Nephron (organoid): ENCODE measurements around the gene RHPN2.
"Not testable (repeated sequence)": the region's sequence is repeated elsewhere in the genome, so short reads cannot be mapped to it uniquely, and the experiment has no call there.

Experiments
- H3K27ac Mint-ChIP-seq, 3 experiments: 2 replicates each; pipeline ENCODE4 v1.8.0; 2020; ENCODE audit warnings: mixed read lengths in 3 of 3, mild to moderate bottlenecking in 2 of 3, moderate library complexity in 1 of 3
- H3K27me3 Mint-ChIP-seq: 2 replicates; pipeline ENCODE4 v1.8.0; 2021; ENCODE audit warnings: low read depth, mild to moderate bottlenecking, moderate library complexity, mixed read lengths
- H3K36me3 Mint-ChIP-seq: 2 replicates; pipeline ENCODE4 v1.8.0; 2020; ENCODE audit warnings: low read depth, mixed read lengths
- H3K4me1 Mint-ChIP-seq: 2 replicates; pipeline ENCODE4 v1.8.0; 2020; ENCODE audit warnings: mixed read lengths
- H3K4me3 Mint-ChIP-seq, 3 experiments: 2 replicates each; pipeline ENCODE4 v1.8.0; 2020; ENCODE audit warnings: mild to moderate bottlenecking in 3 of 3, mixed read lengths in 3 of 3, moderate library complexity in 2 of 3
- H3K9me3 Mint-ChIP-seq: 2 replicates; pipeline ENCODE4 v1.8.0; 2020; ENCODE audit warnings: mixed read lengths
- TF ChIP-seq, protein P1 (sequence below), 3 experiments: fragments of 200-600 bp; sonication (generic); IDR thresholded peaks; one replicate each; pipeline ENCODE4 v1.5.0; 2021; ENCODE audit warnings: antibody characterized with exemption in 3 of 3; ENCODE audit not compliant: unreplicated experiment in 3 of 3

Gene RHPN2

DNA sequence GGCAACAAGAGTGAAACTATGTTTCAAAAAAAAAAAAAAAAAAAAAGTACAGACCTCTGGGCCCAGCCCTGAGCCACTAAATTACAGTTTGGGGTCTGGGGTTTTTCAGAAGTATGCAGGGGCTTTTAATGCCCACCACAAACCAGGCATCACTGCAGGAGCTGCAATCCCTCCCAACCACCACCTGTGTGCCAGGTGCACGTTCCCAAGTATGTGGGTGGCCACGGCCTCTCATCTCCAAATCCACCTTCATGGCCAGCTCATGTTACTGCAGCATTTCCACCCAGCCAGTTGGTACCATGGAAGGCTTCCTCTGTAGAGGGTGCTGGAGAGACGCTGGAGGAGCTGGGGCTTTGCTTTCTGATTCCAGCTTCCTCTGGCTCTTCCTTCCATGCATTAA is 119.4 kb downstream of the RHPN2 start:
- H3K27ac Mint-ChIP-seq = no peak overlapping the region
- TF ChIP-seq, protein P1, sequence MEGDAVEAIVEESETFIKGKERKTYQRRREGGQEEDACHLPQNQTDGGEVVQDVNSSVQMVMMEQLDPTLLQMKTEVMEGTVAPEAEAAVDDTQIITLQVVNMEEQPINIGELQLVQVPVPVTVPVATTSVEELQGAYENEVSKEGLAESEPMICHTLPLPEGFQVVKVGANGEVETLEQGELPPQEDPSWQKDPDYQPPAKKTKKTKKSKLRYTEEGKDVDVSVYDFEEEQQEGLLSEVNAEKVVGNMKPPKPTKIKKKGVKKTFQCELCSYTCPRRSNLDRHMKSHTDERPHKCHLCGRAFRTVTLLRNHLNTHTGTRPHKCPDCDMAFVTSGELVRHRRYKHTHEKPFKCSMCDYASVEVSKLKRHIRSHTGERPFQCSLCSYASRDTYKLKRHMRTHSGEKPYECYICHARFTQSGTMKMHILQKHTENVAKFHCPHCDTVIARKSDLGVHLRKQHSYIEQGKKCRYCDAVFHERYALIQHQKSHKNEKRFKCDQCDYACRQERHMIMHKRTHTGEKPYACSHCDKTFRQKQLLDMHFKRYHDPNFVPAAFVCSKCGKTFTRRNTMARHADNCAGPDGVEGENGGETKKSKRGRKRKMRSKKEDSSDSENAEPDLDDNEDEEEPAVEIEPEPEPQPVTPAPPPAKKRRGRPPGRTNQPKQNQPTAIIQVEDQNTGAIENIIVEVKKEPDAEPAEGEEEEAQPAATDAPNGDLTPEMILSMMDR (IDR thresholded peaks at IDR 0.05; ENCODE audit: unreplicated experiment in 3 of 3) = no peak
- H3K4me3 Mint-ChIP-seq = no peak overlapping the region
- H3K36me3 Mint-ChIP-seq = peaks cover 68% of the 10 kb centered on the region
- peaks cover 3% of the 10 kb centered on the region for H3K27me3 Mint-ChIP-seq
- H3K9me3 Mint-ChIP-seq = no peaks in the 10 kb centered on the region
- H3K4me1 Mint-ChIP-seq = no peaks in the 10 kb centered on the region

DNA sequence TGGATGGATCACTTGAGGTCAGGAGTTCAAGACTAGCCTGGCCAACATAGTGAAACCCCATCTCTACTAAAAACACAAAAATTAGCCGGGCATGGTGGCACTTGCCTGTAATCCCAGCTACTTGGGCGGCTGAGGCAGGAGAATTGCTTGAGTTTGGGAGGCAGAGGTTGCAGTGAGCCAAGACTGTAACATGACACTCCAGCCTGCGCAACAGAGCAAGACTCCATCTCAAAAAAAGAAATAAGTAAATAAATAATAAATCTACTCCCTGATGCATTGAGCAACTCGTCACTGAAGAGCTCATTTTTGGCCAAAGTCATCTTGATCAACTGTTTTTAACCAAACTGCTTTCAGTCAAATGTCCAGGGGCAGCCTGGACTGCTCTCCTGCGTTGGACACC is 123.4 kb downstream of the RHPN2 start:
- not testable (repeated sequence) for H3K9me3 Mint-ChIP-seq, H3K27me3 Mint-ChIP-seq, H3K4me3 Mint-ChIP-seq, H3K27ac Mint-ChIP-seq, H3K4me1 Mint-ChIP-seq
- H3K36me3 Mint-ChIP-seq = peaks cover 56% of the 10 kb centered on the region

DNA sequence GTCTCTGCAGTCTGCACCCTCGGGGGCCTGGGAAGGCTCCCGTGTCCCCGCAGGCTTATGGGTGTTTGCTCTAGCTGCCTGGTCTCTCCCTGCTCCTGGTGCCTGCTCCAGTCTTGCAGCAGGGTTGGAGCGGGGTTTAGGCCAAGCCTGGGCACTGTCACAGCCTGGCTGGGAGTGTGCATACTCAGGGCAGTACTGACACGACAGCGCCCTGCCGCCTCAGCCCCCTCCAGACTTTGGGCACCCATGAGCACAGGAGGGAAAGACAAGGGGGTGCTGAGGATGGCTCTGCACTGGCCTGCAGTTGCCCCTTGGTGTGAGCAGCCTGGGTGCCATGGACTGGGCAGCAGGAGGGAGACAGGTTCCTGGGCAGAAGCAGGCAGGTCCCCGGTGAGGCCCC is 128.6 kb downstream of the RHPN2 start:
- Mint-ChIP-seq H3K4me1 (no peaks in the 10 kb centered on the region), H3K36me3 (peaks cover 56% of the 10 kb centered on the region), H3K9me3 (no peaks in the 10 kb centered on the region), H3K27ac (no peak overlapping the region), H3K4me3 (no peak overlapping the region), H3K27me3 (no peaks in the 10 kb centered on the region)
- TF ChIP-seq, protein P1 (IDR thresholded peaks at IDR 0.05; ENCODE audit: unreplicated experiment in 3 of 3) = no peak

DNA sequence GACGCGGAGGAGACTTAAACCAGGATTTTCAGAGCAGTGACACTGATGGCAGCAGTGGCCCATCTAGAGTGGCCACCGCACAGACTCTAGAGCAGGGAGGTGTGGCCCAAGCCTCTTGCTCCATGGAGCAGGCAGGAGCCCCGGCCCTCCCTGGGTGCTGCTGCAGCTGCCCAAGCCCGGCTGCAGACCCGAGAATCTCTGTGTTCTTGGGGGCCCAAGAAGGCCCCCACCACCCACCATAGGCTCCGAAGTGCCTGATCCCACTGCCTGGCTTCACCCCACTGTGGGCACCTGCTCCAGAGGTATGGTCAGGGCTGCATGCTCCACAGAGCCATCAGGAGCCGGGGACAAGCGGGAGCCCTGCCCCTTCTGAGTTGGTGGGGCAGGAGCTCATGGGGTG is 129.1 kb downstream of the RHPN2 start:
- Mint-ChIP-seq H3K27ac (no peak overlapping the region), H3K9me3 (no peaks in the 10 kb centered on the region), H3K27me3 (no peaks in the 10 kb centered on the region), H3K4me3 (no peak overlapping the region), H3K36me3 (peaks cover 60% of the 10 kb centered on the region), H3K4me1 (no peaks in the 10 kb centered on the region)
- TF ChIP-seq, protein P1 (IDR thresholded peaks at IDR 0.05; ENCODE audit: unreplicated experiment in 3 of 3) = no peak

DNA sequence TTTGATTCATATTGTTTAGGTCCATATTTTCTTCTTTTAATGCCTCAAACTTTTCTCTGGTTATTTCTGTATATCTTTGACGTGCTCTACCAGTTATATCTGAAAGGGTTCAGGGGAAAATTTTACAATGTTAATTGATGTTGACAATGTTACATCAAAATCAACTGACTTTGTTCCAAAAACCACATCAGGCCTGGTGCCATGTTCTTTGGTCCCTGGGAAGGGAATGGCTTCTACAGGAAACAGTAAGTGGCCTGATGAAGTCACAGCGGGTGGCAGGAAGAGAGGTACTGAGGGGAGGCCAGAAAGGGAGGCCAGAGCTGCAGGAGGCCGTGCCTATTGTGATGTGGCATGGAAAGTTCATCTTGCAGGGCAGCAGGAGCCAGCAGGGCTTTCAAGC is 131.1 kb downstream of the RHPN2 start:
- H3K4me3 Mint-ChIP-seq = no peak overlapping the region
- H3K27me3 Mint-ChIP-seq = no peaks in the 10 kb centered on the region
- H3K4me1 Mint-ChIP-seq = no peaks in the 10 kb centered on the region
- peaks cover 70% of the 10 kb centered on the region for H3K36me3 Mint-ChIP-seq
- peaks cover 9% of the 10 kb centered on the region for H3K9me3 Mint-ChIP-seq
- H3K27ac Mint-ChIP-seq = no peak overlapping the region
- TF ChIP-seq, protein P1 (IDR thresholded peaks at IDR 0.05; ENCODE audit: unreplicated experiment in 3 of 3) = no peak

DNA sequence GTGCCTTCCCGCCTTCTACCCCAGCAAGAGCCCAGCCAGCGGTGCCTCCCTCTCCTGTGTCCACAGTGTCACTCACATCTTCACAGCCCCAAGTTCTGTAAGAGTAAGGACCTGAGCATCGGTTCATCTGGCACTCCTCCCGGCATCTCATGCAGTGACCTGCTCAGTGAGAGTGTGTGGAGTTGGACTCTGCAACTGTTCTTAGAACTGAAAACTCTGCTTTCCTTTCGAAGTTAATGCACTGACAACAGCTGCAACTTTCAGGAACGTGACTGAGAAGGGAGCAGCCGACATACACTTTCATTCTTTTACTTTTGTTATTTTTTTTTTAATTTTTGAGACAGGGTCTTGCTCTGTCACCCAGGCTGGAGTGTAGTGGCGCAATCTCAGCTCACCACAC is 134.1 kb downstream of the RHPN2 start:
- Mint-ChIP-seq H3K9me3 (peaks cover 14% of the 10 kb centered on the region), H3K27ac (no peak overlapping the region), H3K36me3 (peaks cover 78% of the 10 kb centered on the region), H3K27me3 (no peaks in the 10 kb centered on the region), H3K4me3 (no peak overlapping the region), H3K4me1 (no peaks in the 10 kb centered on the region)
- TF ChIP-seq, protein P1 (IDR thresholded peaks at IDR 0.05; ENCODE audit: unreplicated experiment in 3 of 3) = no peak
